Activated CD8-positive, alpha-beta memory T cell treated with anti-CD3 and anti-CD28 coated beads, Interleukin-2, amount 50 U/mL, for 1 hour (primary cell): Measurements from ENCODE around the gene SLC9A2.

Source experiments
- DNase-seq: peaks from one replicate; pipeline ENCODE4 v3.0.0-alpha.2; 2020; ENCODE audit errors: extremely low read depth

Gene SLC9A2

GRCh38 chr2:102620332-102620731, 979 bp downstream of the SLC9A2 start:
- DNase-seq = no peak

DNA sequence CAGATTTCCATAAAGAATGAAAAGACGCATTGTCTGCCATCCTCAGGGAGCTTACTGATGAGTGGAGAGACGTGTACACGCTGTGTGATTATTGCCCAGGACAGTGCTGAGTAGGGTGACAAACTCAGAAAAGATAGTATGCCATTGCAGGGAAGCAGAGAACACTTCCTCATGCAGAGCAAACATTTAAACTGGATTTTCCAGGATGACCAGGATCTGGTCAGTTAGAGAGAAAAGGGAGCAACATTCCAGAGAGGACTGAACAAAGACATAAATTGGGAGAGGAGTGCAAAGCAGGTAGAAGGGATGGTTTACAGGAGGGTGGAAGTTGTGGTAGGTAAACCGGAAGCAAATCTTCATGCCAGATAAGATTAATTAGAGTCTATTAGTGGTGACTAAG, 2.3 kb downstream of the SLC9A2 start:
- DNase-seq = no peak

- no peak for DNase-seq
These were observed 3.3 kb downstream of the SLC9A2 start for GRCh38 chr2:102622646-102623045.

DNA sequence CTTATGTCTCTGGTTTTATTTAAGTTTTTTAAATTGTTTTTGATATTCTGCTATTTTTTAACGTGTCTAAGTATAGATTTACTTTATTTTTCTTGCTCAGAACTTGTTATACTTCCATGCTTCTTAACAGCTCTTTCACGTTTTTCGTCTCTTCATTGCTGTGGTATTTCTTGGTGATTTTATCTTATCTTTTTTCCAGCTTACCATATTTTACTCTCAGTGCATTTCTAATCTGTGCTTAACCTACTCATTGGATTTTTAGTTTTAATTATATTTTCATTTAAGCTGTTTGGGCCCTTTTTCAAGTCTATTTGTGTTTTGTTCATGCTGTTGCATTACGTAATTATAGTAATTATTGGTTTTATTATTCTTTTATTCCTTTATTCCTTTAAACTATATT, 11.1 kb downstream of the SLC9A2 start:
- DNase-seq = no peak

GRCh38 chr2:102632380-102633175, 13.2 kb downstream of the SLC9A2 start:
- no peak for DNase-seq

DNA sequence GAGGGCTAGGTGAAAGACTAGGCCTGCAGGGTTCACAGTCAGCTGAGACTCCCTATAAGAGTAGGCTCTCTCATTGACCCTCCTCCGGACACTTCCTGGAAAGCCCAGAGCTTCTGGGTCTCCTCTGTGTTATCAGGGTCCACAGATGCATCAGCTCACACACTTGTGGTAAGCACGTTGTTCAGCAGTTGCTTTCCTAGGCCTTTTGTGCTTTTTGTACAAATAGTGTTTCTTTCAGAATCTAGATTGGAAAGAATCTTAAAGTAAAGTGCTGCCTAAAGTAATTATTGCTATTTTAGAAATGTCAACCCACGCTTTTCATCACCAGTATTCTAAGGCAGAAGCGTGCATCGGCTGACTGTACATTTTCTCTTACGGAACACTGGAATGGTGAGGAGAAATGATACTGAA, 15.5 kb downstream of the SLC9A2 start:
- no peak for DNase-seq

- no peak for DNase-seq
These were observed 16.0 kb downstream of the SLC9A2 start for GRCh38 chr2:102635317-102635716.

DNA sequence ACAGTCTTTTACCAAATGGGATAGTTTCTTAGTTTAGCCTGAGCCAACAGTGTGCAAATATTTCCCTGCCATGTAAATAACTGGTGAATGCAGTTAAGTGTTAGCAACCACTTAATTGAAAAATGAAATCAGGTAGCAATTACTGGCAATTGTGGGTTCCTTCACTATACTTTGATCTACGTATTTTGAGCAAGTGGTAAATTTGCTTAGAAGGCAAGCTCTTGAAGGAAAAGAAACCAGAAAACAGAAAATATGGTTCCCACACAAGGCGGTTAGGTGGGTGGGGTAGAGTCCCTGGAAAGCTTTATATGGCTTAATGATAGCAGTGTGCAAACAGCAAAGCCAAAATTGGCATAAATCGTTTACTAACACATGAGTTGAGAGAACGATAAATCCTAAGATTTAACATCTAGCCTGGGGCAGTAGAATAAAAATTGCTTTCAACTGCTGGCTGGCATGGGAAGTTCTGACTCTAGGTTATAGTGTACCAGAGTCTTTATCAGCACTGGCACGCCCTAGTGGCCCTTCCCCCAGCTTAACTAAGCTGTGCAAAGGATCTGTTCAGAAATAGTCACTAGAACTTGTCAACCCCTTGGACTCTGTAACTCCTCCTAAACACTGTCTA, 17.0 kb downstream of the SLC9A2 start:
- no peak for DNase-seq

- no peak for DNase-seq
These were observed 18.0 kb downstream of the SLC9A2 start for GRCh38 chr2:102637358-102637757.

GRCh38 chr2:102639429-102639828, 20.1 kb downstream of the SLC9A2 start:
- no peak for DNase-seq

- no peak for DNase-seq
These were observed 32.8 kb downstream of the SLC9A2 start for GRCh38 chr2:102652126-102652525.

DNA sequence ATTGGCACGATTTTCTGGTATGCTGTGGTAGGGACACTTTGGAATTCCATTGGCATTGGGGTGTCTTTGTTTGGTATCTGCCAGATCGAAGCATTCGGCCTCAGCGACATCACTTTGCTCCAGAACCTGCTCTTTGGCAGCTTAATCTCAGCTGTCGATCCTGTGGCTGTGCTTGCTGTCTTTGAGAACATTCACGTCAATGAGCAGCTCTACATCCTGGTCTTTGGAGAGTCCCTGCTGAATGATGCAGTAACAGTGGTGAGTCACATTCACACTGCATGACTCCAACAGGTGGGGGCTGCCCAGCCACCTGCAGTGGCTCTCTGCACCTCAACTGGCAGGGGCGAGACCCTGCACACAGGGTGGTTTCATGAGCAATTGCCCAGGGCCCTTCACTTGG, 38.4 kb downstream of the SLC9A2 start:
- DNase-seq = no peak

GRCh38 chr2:102660070-102660469, 40.7 kb downstream of the SLC9A2 start:
- DNase-seq = no peak

- no peak for DNase-seq
These were observed 41.2 kb downstream of the SLC9A2 start for GRCh38 chr2:102660574-102660973.

GRCh38 chr2:102661846-102662245, 42.5 kb downstream of the SLC9A2 start:
- DNase-seq = no peak

DNA sequence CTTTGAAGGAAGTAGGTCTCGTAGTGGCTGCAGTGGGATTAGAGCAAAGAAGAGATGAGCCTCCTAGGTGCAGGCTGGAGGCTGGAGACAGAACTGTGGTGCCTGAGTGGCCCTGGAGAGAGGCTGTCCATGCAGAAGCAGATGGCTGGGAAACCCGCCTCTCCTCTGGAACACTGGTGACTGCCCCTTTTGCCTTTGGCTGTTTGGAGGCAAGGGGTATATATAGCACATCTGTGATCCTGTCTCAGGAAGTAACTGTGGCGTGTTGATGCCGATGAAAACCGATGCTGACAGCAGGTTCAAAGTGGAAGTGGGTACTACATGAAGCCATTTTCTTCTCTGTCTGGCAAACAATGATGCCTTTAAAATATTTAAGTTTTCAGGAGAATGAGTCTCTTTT, 43.5 kb downstream of the SLC9A2 start:
- DNase-seq = no peak

DNA sequence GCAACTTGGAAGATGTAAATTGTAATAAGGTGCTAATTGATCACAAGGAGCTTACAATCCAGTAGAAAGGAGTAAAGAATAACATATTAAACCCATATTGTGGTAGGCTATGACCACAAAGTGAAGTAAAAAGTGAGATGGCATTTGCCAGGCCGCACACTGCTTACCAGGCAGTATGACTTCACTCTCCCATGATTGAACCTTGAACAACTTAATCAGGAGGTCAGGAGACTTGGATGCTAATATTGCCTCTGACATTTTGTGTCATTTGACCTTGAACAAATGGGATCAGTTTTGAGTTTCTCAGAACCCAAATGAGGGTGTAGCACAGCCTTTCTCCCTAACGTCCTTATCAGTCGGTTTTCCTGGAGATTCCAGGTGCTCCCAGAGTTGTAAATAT, 44.0 kb downstream of the SLC9A2 start:
- DNase-seq = no peak

DNA sequence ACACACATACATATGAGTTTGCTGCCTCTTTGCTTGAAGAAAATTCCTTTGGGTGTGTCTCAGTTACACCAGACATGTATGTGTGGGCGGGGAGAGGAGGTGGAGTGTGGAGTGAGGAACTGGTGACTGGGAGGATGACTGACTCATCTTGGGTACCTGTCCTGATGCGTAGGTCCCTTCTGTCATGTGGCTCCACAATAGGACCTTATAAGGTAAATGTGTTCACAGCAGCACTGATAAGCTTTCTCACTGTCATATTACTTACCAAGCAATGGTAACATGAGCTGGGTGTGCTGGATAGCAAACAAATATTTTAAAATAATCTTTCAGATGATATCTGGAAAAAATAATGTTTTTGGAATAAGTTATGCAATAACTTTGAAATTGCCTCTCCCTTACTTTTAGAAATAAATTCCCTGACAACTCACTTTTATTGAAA, 45.1 kb downstream of the SLC9A2 start:
- DNase-seq = no peak

DNA sequence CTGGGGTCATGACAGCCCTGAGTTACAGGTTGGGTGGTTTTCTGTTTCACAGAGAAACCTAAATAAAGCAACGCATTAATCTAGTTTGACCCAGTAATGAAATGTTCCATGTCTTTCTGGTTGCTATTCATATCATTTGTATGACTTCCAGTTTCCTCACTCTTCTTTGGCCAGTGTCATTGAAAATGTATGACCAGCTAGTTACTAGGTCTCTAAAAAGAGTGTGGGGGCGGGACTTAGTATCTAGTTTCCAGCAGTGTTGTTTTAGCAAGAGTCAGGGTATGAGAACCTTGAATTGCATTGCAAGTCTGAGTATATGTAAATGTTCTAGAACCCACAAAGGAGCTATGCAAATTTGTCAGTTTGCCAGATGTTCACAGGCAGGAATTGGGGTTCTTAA, 47.7 kb downstream of the SLC9A2 start:
- no peak for DNase-seq

DNA sequence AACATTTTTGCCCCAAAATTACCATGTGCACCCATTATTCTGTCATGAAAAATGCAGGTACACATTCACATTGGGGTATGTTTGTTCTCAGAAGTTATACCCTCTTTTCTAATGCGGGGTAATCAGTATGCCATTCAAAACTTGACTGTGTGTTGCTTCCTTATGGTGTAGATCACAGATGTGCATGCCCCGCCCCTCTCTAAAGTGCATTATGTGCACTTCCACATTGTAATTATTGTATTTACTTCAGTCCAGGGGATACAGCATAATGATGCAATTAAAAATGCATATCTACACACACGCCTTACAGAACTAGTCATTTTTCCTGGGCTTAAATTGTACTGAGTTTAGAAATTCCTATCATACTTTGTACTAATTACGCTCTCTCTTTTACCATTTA, 48.8 kb downstream of the SLC9A2 start:
- no peak for DNase-seq

DNA sequence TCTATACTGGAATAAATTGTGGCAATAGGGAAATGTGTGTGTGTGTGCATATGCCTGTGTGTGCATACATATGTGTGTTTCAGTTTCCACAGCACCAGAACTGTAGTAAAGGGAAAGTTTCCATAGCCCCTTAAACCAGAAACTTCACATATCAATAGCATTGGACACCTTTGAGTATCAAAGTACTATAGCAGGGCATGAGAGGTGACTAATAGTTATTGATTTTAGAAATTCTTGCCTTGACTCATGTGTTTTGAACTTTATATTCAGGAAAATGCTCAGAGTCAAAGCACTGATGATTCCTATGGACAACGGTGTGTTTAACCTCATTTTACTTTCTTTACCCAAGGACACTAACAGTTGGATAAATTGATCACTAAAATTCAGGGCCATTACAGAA, 50.0 kb downstream of the SLC9A2 start:
- DNase-seq = no peak

DNA sequence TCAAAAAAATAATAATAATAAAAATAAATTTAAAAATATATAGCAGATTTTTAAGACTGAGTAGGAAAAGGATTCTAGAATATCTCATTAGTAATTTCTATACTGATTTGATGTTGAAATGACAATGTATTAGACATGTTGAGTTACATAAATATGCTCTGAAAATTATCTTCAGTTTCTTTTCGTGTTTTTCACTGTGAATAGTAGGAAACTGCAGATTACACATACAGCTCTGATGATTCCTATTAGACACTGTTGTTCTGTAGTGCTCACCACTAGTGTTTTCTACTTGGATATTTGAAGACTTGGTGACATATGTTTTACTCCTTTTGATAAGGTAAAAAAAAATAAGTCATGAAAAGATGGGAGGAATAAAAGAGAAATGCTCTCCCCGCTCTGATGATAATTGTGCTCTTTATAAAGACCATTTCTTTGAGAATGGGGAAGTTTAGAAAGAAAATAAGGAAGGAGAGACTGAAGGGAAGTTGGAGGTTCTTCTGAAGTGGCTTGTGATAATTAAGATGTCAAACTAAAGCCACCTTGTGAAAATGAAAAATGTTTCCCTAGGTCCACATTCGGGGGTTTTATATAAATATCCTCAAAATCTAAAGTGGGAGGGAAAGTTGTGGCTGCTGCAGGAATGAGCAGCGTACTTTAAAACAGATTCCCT, 52.9 kb downstream of the SLC9A2 start:
- DNase-seq = no peak

- DNase-seq = no peak
These were observed 55.0 kb downstream of the SLC9A2 start for GRCh38 chr2:102674370-102674769.
